Tibial artery (tissue), 4 donors: ENCODE measurements around the gene FAM193A.

Experiments
- DNase-seq, 2 donors: peaks; one replicate each; pipeline ENCODE4 v3.0.0-alpha.2; 2019
- H3K27ac ChIP-seq, 2 donors: fragments of 200-600 bp; sonication (generic) in 1 of 2; 1 replicate in 1 of 2; 2 replicates in 1 of 2; pipeline ENCODE4 v1.5.1; 2018 to 2019; ENCODE audit warnings: mild to moderate bottlenecking in 1 of 2
- H3K27me3 ChIP-seq, 2 donors: fragments of 200-600 bp; sonication (generic) in 1 of 2; one replicate each; pipeline versions ENCODE4 v1.5.1 to v1.6.0; 2016 to 2019
- H3K36me3 ChIP-seq, 3 donors: fragments of 200-600 bp; sonication (generic) in 2 of 3; one replicate each; pipeline ENCODE4 v1.5.1; 2016 to 2019; ENCODE audit warnings: mild to moderate bottlenecking in 2 of 3
- H3K4me1 ChIP-seq, 4 donors: fragments of 200-600 bp; sonication (generic) in 2 of 4; 1 replicate in 3 of 4; 2 replicates in 1 of 4; pipeline ENCODE4 v1.5.1; 2016 to 2019
- H3K4me3 ChIP-seq, 2 donors: fragments of 200-600 bp; sonication (generic) in 1 of 2; 1 replicate in 1 of 2; 2 replicates in 1 of 2; pipeline ENCODE4 v1.5.1; 2018 to 2019; ENCODE audit warnings: mild to moderate bottlenecking in 2 of 2
- H3K9me3 ChIP-seq, 3 donors: fragments of 200-600 bp; sonication (generic) in 1 of 3; one replicate each; pipeline ENCODE4 v1.5.1; 2016 to 2019
- CTCF ChIP-seq, 2 experiments: fragments of 200-600 bp in 1 of 2; fragments of 450-650 bp in 1 of 2; IDR thresholded peaks; one replicate each; pipeline ENCODE4 v1.5.1; 2017 to 2019; ENCODE audit warnings: antibody characterized with exemption in 2 of 2, mild to moderate bottlenecking in 1 of 2, moderate library complexity in 1 of 2
- intact Hi-C: fragments of 100-400 bp; cut with DNase I; formaldehyde crosslinking; loops from one replicate; pipeline ENCODE4 v1.15.0; 2023; ENCODE audit warnings: low total_unique reads

Gene FAM193A

GRCh38 chr4:2700031-2700430, 163.6 kb downstream of the FAM193A start:
- no peaks in the 10 kb centered on the region for H3K9me3 ChIP-seq
- intact Hi-C loops: no loop called here
- no peaks in the 10 kb centered on the region for H3K4me1 ChIP-seq
- no peak for TF ChIP-seq CTCF (IDR thresholded peaks at IDR 0.05)
- H3K27ac ChIP-seq: no peak overlapping the region
- no peak for DNase-seq
- no peak overlapping the region for H3K4me3 ChIP-seq
- H3K36me3 ChIP-seq: peaks cover 67 to 99% (median 76%) of the 10 kb centered on the region in 3 donors
- no peaks in the 10 kb centered on the region for H3K27me3 ChIP-seq

DNA sequence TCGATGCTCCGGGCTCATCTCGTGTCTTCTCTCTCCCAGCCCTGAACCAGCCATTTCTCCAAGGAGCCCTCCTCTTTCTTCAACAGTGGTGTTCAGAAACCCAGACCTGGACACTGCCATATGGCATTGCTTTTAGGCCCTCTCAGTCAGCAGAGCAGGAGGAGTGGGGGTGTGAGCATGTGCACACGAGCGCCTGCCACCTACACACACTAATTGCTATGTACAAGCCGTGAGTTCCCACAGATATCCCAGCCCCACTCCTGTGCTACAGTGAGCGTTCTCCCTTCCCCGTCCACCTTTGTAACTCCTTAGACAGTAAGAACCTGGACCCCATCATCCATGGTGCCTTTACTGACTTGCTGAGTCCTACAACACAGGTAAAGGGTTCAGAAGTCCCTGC, 165.9 kb downstream of the FAM193A start:
- intact Hi-C loops: no loop called here
- H3K36me3 ChIP-seq: peaks cover 48 to 95% (median 68%) of the 10 kb centered on the region in 3 donors

GRCh38 chr4:2702770-2703169, 166.3 kb downstream of the FAM193A start:
- Histone ChIP-seq H3K36me3 (peaks cover 45 to 91% (median 68%) of the 10 kb centered on the region in 3 donors), H3K9me3 (no peaks in the 10 kb centered on the region), H3K27ac (no peak overlapping the region), H3K4me1 (no peaks in the 10 kb centered on the region), H3K27me3 (no peaks in the 10 kb centered on the region), H3K4me3 (no peak overlapping the region)
- intact Hi-C loops: no loop called here
- TF ChIP-seq CTCF (IDR thresholded peaks at IDR 0.05): no peak
- DNase-seq: no peak

More for the DNA sequence above, 165.9 kb downstream of the FAM193A start:
- H3K27me3 ChIP-seq: no peaks in the 10 kb centered on the region
- no peaks in the 10 kb centered on the region for H3K4me1 ChIP-seq
- no peak for DNase-seq
- no peak overlapping the region for H3K4me3 ChIP-seq
- no peak for TF ChIP-seq CTCF (IDR thresholded peaks at IDR 0.05)
- H3K27ac ChIP-seq: no peak overlapping the region
- no peaks in the 10 kb centered on the region for H3K9me3 ChIP-seq

DNA sequence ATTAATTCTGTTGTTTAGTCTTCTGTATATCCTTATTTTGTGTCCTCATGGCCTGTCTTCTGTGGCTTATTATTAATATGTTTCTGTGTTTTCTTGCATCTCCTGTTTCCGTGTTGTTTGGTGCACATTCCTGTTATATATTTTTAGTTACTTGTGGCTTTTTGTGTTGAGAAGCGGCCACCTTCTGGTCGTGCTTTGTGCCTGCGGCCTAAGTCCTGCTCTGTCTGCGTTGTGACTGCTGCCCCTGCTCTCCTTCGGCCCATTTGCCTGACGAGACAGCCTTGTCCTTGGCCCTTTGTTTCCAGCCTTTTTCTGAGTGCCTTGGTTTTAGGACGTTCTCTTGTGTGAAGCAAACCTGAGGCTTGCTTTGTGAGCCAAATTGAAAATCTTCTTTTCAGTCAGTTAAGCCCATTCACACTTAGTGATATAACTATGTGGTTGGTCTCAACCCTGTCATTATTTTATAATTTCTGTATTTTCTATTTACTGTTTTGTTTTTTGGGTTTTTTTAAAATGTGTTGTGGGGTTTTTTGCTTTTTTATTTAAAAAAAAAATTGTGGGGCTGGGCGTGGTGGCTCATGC, 175.9 kb downstream of the FAM193A start:
- no peak overlapping the region for H3K4me3 ChIP-seq
- no peaks in the 10 kb centered on the region for H3K27me3 ChIP-seq
- no peak for TF ChIP-seq CTCF (IDR thresholded peaks at IDR 0.05)
- H3K4me1 ChIP-seq: peaks cover 0 to 22% (median 13%) of the 10 kb centered on the region in 4 donors
- H3K27ac ChIP-seq: no peak overlapping the region
- intact Hi-C loops: no loop called here
- peak in 1 of 2 donors; percentile 19 for DNase-seq
- H3K9me3 ChIP-seq: no peaks in the 10 kb centered on the region
- H3K36me3 ChIP-seq: peaks cover 20 to 37% (median 23%) of the 10 kb centered on the region in 3 donors

DNA sequence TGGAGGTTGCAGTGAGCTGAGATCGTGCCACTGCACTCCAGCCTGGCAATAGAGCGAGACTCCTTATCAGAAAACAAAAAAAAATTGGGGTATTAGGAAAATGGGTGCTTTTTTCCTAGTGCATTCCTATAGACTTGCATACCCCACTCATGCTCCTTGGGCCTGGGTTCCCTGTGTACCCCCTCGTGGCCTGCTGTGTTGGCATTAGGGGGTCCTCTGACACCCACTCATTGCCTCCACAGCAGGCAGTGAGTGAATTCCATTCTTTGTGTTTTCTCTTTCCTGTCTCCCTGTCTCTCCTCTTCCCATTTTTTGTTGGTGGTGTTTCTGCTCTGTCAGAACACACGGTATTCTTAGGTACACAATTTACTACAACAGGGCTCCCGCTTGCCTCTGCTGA, 176.9 kb downstream of the FAM193A start:
- intact Hi-C loops: no loop called here
- H3K36me3 ChIP-seq: peaks cover 22 to 33% (median 26%) of the 10 kb centered on the region in 3 donors
- no peaks in the 10 kb centered on the region for H3K9me3 ChIP-seq
- DNase-seq: peak in 1 of 2 donors; percentile 21
- peak overlapping the region in 1 of 2 donors; percentile 44 for H3K27ac ChIP-seq
- no peak overlapping the region for H3K4me3 ChIP-seq
- H3K27me3 ChIP-seq: no peaks in the 10 kb centered on the region
- TF ChIP-seq CTCF (IDR thresholded peaks at IDR 0.05): no peak
- peaks cover 0 to 22% (median 13%) of the 10 kb centered on the region in 4 donors for H3K4me1 ChIP-seq
